SJCRH30 (cell line): Measurements from ENCODE around the gene RNASEH2C. TPM values are rescaled to one million over a fixed set of nuclear protein-coding genes. Genes with fewer than 3 reads are reported as not detected.
A peak's percentile ranks its signal among the peaks of the same experiment; 100 is the strongest.
"Not testable (repeated sequence)": the region's sequence is repeated elsewhere in the genome, so short reads cannot be mapped to it uniquely, and the experiment has no call there.

Experiments used
- DNase-seq, 2 experiments: peaks; one replicate each; pipeline ENCODE4 v3.0.0-alpha.2; 2015 to 2020
- H3K27ac ChIP-seq: fragments of 250-450 bp; sonication (Bioruptor Pico); 2 replicates; pipeline ENCODE4 v1.5.1; 2020; ENCODE audit warnings: mild to moderate bottlenecking, moderate library complexity
- H3K27me3 ChIP-seq: fragments of 250-450 bp; sonication (Bioruptor Pico); 2 replicates; pipeline ENCODE4 v1.5.1; 2020; ENCODE audit warnings: mild to moderate bottlenecking, moderate library complexity
- H3K36me3 ChIP-seq: fragments of 250-450 bp; sonication (Bioruptor Pico); 2 replicates; pipeline ENCODE4 v1.5.1; 2020; ENCODE audit warnings: mild to moderate bottlenecking, moderate library complexity
- H3K4me1 ChIP-seq: fragments of 250-450 bp; sonication (Bioruptor Pico); 2 replicates; pipeline ENCODE4 v1.5.1; 2020; ENCODE audit warnings: mild to moderate bottlenecking, moderate library complexity
- H3K4me3 ChIP-seq: fragments of 250-450 bp; sonication (Bioruptor Pico); 2 replicates; pipeline ENCODE4 v1.5.1; 2020; ENCODE audit warnings: mild to moderate bottlenecking, moderate library complexity
- H3K9me3 ChIP-seq: fragments of 250-450 bp; sonication (Bioruptor Pico); replicated peaks from 2 replicates; pipeline ENCODE4 v1.5.1; 2020; ENCODE audit warnings: mild to moderate bottlenecking, moderate library complexity
- total RNA-seq: library from RNA; depleted of rRNA; stranded (reverse); fragments of >200 nt; shearing (Covaris generic); gene quantifications from 2 replicates; pipeline ENCODE4 v1.2.3, GENCODE V29; 2014

RNASEH2C gene
- total RNA-seq, 1 experiment from 2014 or later = 49.3 TPM

GRCh38 chr11:65711785-65712632 lies 8.6 kb downstream of the RNASEH2C start, which contains the start of gene KAT5:
TSS of gene KAT5 (plus strand) at chr11:65712252. CDS start at chr11:65712268, 16 bp downstream.
- Histone ChIP-seq H3K4me3 (peak within 1 kb of the TSS; percentile 81), H3K9me3 (no peaks in the 10 kb centered on the region), H3K27me3 (no peaks in the 10 kb centered on the region), H3K36me3 (peaks cover 13% of the 10 kb centered on the region), H3K4me1 (peaks cover 5% of the 10 kb centered on the region; the same call in 1 of the 2 replicates), H3K27ac (peak within 1 kb of the TSS; percentile 95)
- DNase-seq = peak; percentile 98 to 99

DNA sequence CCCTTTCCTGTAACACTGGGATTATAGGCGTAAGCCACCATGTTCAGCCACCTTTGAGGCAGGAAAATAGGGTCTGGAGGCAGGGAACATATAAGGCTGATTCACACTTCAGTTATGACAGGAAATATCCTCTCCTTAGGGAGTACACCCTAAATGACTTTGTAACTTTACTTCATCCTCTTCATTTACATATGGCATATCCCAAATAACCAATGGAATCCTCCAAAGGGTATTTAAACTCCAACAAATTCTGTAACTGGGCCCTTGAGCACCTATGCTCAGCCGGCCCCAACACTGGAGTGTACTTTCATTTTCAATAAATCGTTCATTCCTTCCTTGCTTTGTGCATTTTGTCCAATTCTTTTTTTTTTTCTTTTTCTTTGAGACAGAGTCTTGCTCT lies 10.2 kb downstream of the RNASEH2C start:
- Histone ChIP-seq H3K36me3 (peaks cover 13% of the 10 kb centered on the region), H3K4me3 (no peak overlapping the region), H3K9me3 (no peaks in the 10 kb centered on the region), H3K27me3 (no peaks in the 10 kb centered on the region), H3K4me1 (peaks cover 5% of the 10 kb centered on the region; the same call in 1 of the 2 replicates), H3K27ac (no peak overlapping the region)
- no peak for DNase-seq

- no peaks in the 10 kb centered on the region; the same call in 1 of the 2 replicates for H3K27me3 ChIP-seq
- H3K36me3 ChIP-seq = peaks cover 8% of the 10 kb centered on the region
- H3K4me3 ChIP-seq = no peak overlapping the region
- no peak overlapping the region for H3K27ac ChIP-seq
- no peak for DNase-seq
- H3K4me1 ChIP-seq = peaks cover 5% of the 10 kb centered on the region; the same call in 1 of the 2 replicates
- no peaks in the 10 kb centered on the region for H3K9me3 ChIP-seq
Observed at GRCh38 chr11:65709661-65710060, 10.9 kb downstream of the RNASEH2C start.

GRCh38 chr11:65708451-65708850 lies 12.1 kb downstream of the RNASEH2C start:
- no peak overlapping the region for H3K4me3 ChIP-seq
- peaks cover 7% of the 10 kb centered on the region for H3K4me1 ChIP-seq
- H3K27me3 ChIP-seq = peaks cover 3% of the 10 kb centered on the region; the same call in 1 of the 2 replicates
- no peaks in the 10 kb centered on the region for H3K36me3 ChIP-seq
- H3K9me3 ChIP-seq = no peaks in the 10 kb centered on the region
- no peak for DNase-seq
- H3K27ac ChIP-seq = no peak overlapping the region

DNA sequence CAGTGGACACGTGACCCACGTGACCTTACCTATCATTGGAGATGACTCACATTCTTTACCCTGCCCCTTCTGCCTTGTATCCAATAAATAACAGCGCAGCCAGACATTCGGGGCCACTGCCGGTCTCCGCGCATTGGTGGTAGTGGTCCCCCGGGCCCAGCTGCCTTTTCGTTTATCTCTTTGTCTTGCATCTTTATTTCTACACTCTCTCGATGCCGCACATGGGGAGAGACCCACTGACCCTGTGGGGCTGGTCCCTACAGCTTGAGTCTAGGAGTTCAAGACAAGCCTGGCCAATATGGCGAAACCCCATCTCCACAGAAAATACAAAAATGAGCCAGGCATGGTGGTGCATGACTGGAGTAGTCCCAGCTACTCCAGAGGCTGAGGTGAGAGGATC lies 13.6 kb downstream of the RNASEH2C start:
- not testable (repeated sequence) for H3K36me3 ChIP-seq, DNase-seq, H3K4me1 ChIP-seq, H3K4me3 ChIP-seq, H3K27me3 ChIP-seq, H3K9me3 ChIP-seq, H3K27ac ChIP-seq

- peak; percentile 68 to 70 for DNase-seq
- not testable (repeated sequence) for H3K27ac ChIP-seq, H3K4me1 ChIP-seq, H3K27me3 ChIP-seq, H3K4me3 ChIP-seq, H3K36me3 ChIP-seq, H3K9me3 ChIP-seq
Observed at GRCh38 chr11:65706303-65706763, 14.3 kb downstream of the RNASEH2C start.

DNA sequence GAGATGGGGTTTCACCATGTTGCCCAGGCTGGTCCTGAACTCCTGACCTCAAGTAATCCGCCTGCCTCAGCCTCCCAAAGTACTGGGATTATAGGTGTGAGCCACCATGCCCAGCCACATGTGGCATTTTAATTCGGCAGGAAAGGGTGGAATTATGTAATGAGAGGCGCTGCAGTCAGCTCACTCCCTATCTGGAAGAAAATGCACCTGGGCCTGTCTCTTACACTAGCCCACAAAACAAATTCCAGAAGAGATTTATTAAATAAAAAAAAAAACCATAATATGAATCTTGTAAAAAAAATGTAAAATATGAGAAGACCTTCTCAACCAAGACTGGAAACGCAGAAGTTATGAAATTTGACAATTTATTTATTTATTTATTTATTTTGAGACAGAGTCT lies 16.8 kb downstream of the RNASEH2C start:
- DNase-seq = peak; percentile 19 to 49
- Histone ChIP-seq H3K36me3 (no peaks in the 10 kb centered on the region), H3K4me3 (no peak overlapping the region), H3K9me3 (peaks cover 6% of the 10 kb centered on the region; the same call in 1 of the 2 replicates), H3K27ac (no peak overlapping the region), H3K4me1 (peaks cover 6% of the 10 kb centered on the region; the same call in 1 of the 2 replicates), H3K27me3 (peaks cover 3% of the 10 kb centered on the region; the same call in 1 of the 2 replicates)

DNA sequence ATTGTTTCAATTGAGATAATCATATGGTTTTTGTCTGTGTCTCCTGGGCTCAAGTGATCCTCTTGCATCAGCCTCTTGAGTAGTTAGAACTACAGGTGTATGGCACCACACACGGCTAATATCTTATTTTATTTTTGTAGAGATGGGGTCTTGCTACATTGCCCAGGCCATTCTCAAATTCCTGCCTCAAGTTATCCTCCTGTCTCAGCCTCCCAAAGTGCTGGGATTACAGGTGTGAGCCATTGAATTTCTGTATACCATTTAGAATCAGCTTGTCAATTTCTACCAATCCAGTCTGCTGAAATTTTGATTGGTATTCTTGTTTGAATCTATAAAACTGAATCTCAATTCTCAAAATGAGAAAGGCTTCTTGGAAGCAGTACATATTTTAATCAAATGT lies 18.9 kb downstream of the RNASEH2C start:
- Histone ChIP-seq H3K9me3 (peaks cover 6% of the 10 kb centered on the region; the same call in 1 of the 2 replicates), H3K4me1 (peaks cover 6% of the 10 kb centered on the region), H3K27me3 (peaks cover 8% of the 10 kb centered on the region), H3K4me3 (no peak overlapping the region), H3K36me3 (no peaks in the 10 kb centered on the region), H3K27ac (no peak overlapping the region)
- no peak for DNase-seq

GRCh38 chr11:65700399-65700798 lies 20.2 kb downstream of the RNASEH2C start:
- DNase-seq = no peak
- no peak overlapping the region for H3K4me3 ChIP-seq

GRCh38 chr11:65699306-65699705 lies 21.3 kb downstream of the RNASEH2C start:
- peaks cover 6% of the 10 kb centered on the region; the same call in 1 of the 2 replicates for H3K9me3 ChIP-seq
- no peak overlapping the region for H3K4me3 ChIP-seq
- peaks cover 17% of the 10 kb centered on the region for H3K27me3 ChIP-seq
- no peak overlapping the region for H3K27ac ChIP-seq
- peaks cover 14% of the 10 kb centered on the region for H3K4me1 ChIP-seq
- DNase-seq = no peak
- no peaks in the 10 kb centered on the region for H3K36me3 ChIP-seq

More at GRCh38 chr11:65700399-65700798, 20.2 kb downstream of the RNASEH2C start:
- H3K27me3 ChIP-seq = peaks cover 12% of the 10 kb centered on the region
- H3K4me1 ChIP-seq = peaks cover 14% of the 10 kb centered on the region
- H3K36me3 ChIP-seq = no peaks in the 10 kb centered on the region
- no peak overlapping the region for H3K27ac ChIP-seq
- H3K9me3 ChIP-seq = peaks cover 6% of the 10 kb centered on the region; the same call in 1 of the 2 replicates

GRCh38 chr11:65698205-65698604 lies 22.4 kb downstream of the RNASEH2C start:
- no peak for DNase-seq
- peaks cover 10% of the 10 kb centered on the region for H3K4me1 ChIP-seq
- H3K36me3 ChIP-seq = no peaks in the 10 kb centered on the region
- H3K27ac ChIP-seq = no peak overlapping the region
- no peak overlapping the region for H3K4me3 ChIP-seq
- H3K27me3 ChIP-seq = peaks cover 26% of the 10 kb centered on the region
- peaks cover 6% of the 10 kb centered on the region; the same call in 1 of the 2 replicates for H3K9me3 ChIP-seq

- H3K27me3 ChIP-seq = peaks cover 26% of the 10 kb centered on the region
- H3K9me3 ChIP-seq = peaks cover 6% of the 10 kb centered on the region; the same call in 1 of the 2 replicates
- H3K36me3 ChIP-seq = no peaks in the 10 kb centered on the region
- no peak for DNase-seq
- H3K4me3 ChIP-seq = no peak overlapping the region
- no peak overlapping the region for H3K27ac ChIP-seq
- peaks cover 8% of the 10 kb centered on the region for H3K4me1 ChIP-seq
Observed at GRCh38 chr11:65696802-65697552, 23.6 kb downstream of the RNASEH2C start.

DNA sequence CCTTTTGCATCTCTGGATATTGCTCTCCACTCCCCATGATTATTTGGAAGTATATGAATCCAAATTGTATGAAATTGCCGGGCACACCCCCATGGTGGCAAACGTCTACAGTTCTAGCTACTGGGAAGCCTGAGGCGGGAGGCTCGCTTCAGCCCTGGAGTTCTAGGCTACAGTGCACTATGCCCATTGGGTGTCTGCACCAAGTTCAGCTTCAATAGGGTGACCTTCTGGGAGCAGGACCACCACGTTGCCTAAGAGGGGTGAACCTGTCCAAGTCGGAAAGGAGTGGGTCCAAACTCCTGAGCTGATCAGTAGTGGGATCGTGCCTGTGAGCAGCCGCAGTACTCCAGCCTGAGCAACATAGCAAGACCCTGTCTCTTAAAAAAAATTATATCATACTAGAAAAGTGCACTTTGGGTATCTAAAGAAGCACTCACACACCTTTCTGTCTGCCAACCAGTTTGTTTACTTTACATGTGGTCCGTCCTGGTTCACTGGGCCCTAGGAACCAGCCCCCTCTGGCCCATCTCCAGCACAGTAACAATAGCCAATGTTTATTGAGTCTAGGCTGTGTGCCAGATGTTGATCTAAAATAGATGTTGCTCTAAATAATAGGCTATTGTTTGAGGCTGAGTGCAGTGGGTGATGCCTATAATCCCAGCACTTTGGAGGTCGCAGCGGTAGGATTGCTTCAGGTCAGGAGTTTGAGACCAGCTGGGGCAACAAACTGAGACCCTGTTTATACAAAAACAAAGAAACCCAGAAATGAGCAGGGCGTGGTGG lies 24.9 kb downstream of the RNASEH2C start:
- Histone ChIP-seq H3K27me3 (peaks cover 26% of the 10 kb centered on the region), H3K4me3 (no peak overlapping the region), H3K4me1 (peaks cover 8% of the 10 kb centered on the region), H3K36me3 (no peaks in the 10 kb centered on the region), H3K27ac (no peak overlapping the region), H3K9me3 (peaks cover 6% of the 10 kb centered on the region; the same call in 1 of the 2 replicates)
- DNase-seq = peak; percentile 52 to 81

DNA sequence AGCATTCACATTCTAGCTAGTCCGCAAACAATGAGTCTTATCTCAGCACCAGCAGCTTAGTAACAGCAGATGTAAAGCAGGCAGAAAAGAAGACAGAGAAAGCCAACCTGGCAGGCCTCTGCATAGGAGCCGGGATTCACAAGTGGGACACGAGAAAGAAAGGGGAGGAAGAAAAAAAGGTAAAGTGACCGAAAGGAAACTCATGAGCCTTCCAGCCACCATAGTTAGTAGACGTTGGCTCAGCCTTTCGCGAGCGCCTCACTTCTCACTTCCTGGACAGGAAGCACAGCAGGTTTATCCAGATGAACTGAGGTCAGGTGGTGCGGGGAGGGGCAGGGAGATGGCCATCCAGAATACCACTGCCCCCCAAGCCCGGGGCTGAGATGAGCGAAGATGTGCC lies 28.2 kb downstream of the RNASEH2C start:
- Histone ChIP-seq H3K4me3 (no peak overlapping the region), H3K27ac (no peak overlapping the region), H3K9me3 (no peaks in the 10 kb centered on the region), H3K27me3 (peaks cover 21% of the 10 kb centered on the region), H3K4me1 (peaks cover 8% of the 10 kb centered on the region), H3K36me3 (no peaks in the 10 kb centered on the region)
- DNase-seq = no peak
